Measurements from ENCODE around the gene IMMP2L.

The IMMP2L gene

GRCh38 chr7:110881721-110882120, 680.6 kb downstream of the IMMP2L start:
- DNase-seq: no peak
- in situ Hi-C loops (cut with HindIII; ENCODE audit: low pct_ligation_motif_present, low pct_unique_long_range_greater_than_20kb, low sequenced_read_pairs): no loop called here

GRCh38 chr7:110880971-110881370, 681.3 kb downstream of the IMMP2L start:
- in situ Hi-C loops (cut with HindIII; ENCODE audit: low pct_ligation_motif_present, low pct_unique_long_range_greater_than_20kb, low sequenced_read_pairs): no loop called here
- DNase-seq: no peak

- in situ Hi-C loops (cut with HindIII; ENCODE audit: low pct_ligation_motif_present, low pct_unique_long_range_greater_than_20kb, low sequenced_read_pairs): no loop called here
- no peak for DNase-seq
Measured at GRCh38 chr7:110877016-110877415, 685.3 kb downstream of the IMMP2L start.

- no peak for DNase-seq
- in situ Hi-C loops (cut with HindIII; ENCODE audit: low pct_ligation_motif_present, low pct_unique_long_range_greater_than_20kb, low sequenced_read_pairs): no loop called here
Measured at GRCh38 chr7:110875346-110875745, 686.9 kb downstream of the IMMP2L start.

GRCh38 chr7:110871856-110872255, 690.4 kb downstream of the IMMP2L start:
- in situ Hi-C loops (cut with HindIII; ENCODE audit: low pct_ligation_motif_present, low pct_unique_long_range_greater_than_20kb, low sequenced_read_pairs): no loop called here
- no peak for DNase-seq

- in situ Hi-C loops (cut with HindIII; ENCODE audit: low pct_ligation_motif_present, low pct_unique_long_range_greater_than_20kb, low sequenced_read_pairs): no loop called here
- DNase-seq: no peak
Measured at GRCh38 chr7:110870926-110871325, 691.4 kb downstream of the IMMP2L start.

GRCh38 chr7:110868458-110868857, 693.8 kb downstream of the IMMP2L start:
- DNase-seq: no peak
- in situ Hi-C loops (cut with HindIII; ENCODE audit: low pct_ligation_motif_present, low pct_unique_long_range_greater_than_20kb, low sequenced_read_pairs): no loop called here

- in situ Hi-C loops (cut with HindIII; ENCODE audit: low pct_ligation_motif_present, low pct_unique_long_range_greater_than_20kb, low sequenced_read_pairs): no loop called here
- no peak for DNase-seq
Measured at GRCh38 chr7:110867771-110868170, 694.5 kb downstream of the IMMP2L start.

- in situ Hi-C loops (cut with HindIII; ENCODE audit: low pct_ligation_motif_present, low pct_unique_long_range_greater_than_20kb, low sequenced_read_pairs): no loop called here
- DNase-seq: no peak
Measured at GRCh38 chr7:110863258-110863657, 699.0 kb downstream of the IMMP2L start.

- in situ Hi-C loops (cut with HindIII; ENCODE audit: low pct_ligation_motif_present, low pct_unique_long_range_greater_than_20kb, low sequenced_read_pairs): no loop called here
- no peak for DNase-seq
Measured at GRCh38 chr7:110861163-110861562, 701.1 kb downstream of the IMMP2L start.

- in situ Hi-C loops (cut with HindIII; ENCODE audit: low pct_ligation_motif_present, low pct_unique_long_range_greater_than_20kb, low sequenced_read_pairs): no loop called here
- DNase-seq: no peak
Measured at GRCh38 chr7:110857106-110857505, 705.2 kb downstream of the IMMP2L start.

GRCh38 chr7:110856704-110857103, 705.6 kb downstream of the IMMP2L start:
- DNase-seq: no peak
- in situ Hi-C loops (cut with HindIII; ENCODE audit: low pct_ligation_motif_present, low pct_unique_long_range_greater_than_20kb, low sequenced_read_pairs): no loop called here

GRCh38 chr7:110854651-110855050, 707.6 kb downstream of the IMMP2L start:
- in situ Hi-C loops (cut with HindIII; ENCODE audit: low pct_ligation_motif_present, low pct_unique_long_range_greater_than_20kb, low sequenced_read_pairs): no loop called here
- DNase-seq: no peak

- no peak for DNase-seq
- in situ Hi-C loops (cut with HindIII; ENCODE audit: low pct_ligation_motif_present, low pct_unique_long_range_greater_than_20kb, low sequenced_read_pairs): no loop called here
Measured at GRCh38 chr7:110854166-110854565, 708.1 kb downstream of the IMMP2L start.

GRCh38 chr7:110853263-110853662, 709.0 kb downstream of the IMMP2L start:
- DNase-seq: no peak
- in situ Hi-C loops (cut with HindIII; ENCODE audit: low pct_ligation_motif_present, low pct_unique_long_range_greater_than_20kb, low sequenced_read_pairs): no loop called here

GRCh38 chr7:110852156-110852940, 709.9 kb downstream of the IMMP2L start:
- in situ Hi-C loops (cut with HindIII; ENCODE audit: low pct_ligation_motif_present, low pct_unique_long_range_greater_than_20kb, low sequenced_read_pairs): no loop called here

GRCh38 chr7:110850224-110850623, 712.1 kb downstream of the IMMP2L start:
- in situ Hi-C loops (cut with HindIII; ENCODE audit: low pct_ligation_motif_present, low pct_unique_long_range_greater_than_20kb, low sequenced_read_pairs): no loop called here
- no peak for DNase-seq

More at GRCh38 chr7:110852156-110852940, 709.9 kb downstream of the IMMP2L start:
- no peak for DNase-seq

GRCh38 chr7:110842796-110843195, 719.5 kb downstream of the IMMP2L start:
- in situ Hi-C loops (cut with HindIII; ENCODE audit: low pct_ligation_motif_present, low pct_unique_long_range_greater_than_20kb, low sequenced_read_pairs): no loop called here
- DNase-seq: no peak

- in situ Hi-C loops (cut with HindIII; ENCODE audit: low pct_ligation_motif_present, low pct_unique_long_range_greater_than_20kb, low sequenced_read_pairs): no loop called here
- DNase-seq: no peak
Measured at GRCh38 chr7:110841840-110842545, 720.3 kb downstream of the IMMP2L start.

GRCh38 chr7:110839866-110840265, 722.4 kb downstream of the IMMP2L start:
- no peak for DNase-seq
- in situ Hi-C loops (cut with HindIII; ENCODE audit: low pct_ligation_motif_present, low pct_unique_long_range_greater_than_20kb, low sequenced_read_pairs): no loop called here

All from ACHN (cell line).